Activated naive CD8-positive, alpha-beta T cell treated with anti-CD3 and anti-CD28 coated beads, Interleukin-2, amount 10 ng/mL, durations not matched to agents 7 days and 5 days (primary cell): Measurements from ENCODE around the gene RPS14. TPM values are rescaled to one million over a fixed set of nuclear protein-coding genes. Genes with fewer than 3 reads are reported as not detected.
"Not testable (repeated sequence)": the region's sequence is repeated elsewhere in the genome, so short reads cannot be mapped to it uniquely, and the experiment has no call there.

Experiments
- ATAC-seq: fragments of 150-1000 bp; cut with Tn5 transposase; one replicate; pipeline ENCODE4 v1.10.0; 2021; ENCODE audit warnings: low read depth, moderate library complexity
- POLR2A ChIA-PET: fragments of 350-600 bp; sonication (Branson Sonifier 250); formaldehyde crosslinking; loops from one replicate; lab custom pipeline; 2021; ENCODE audit warnings: antibody characterized with exemption; lab: Charles Lee
- DNase-seq: peaks from one replicate; pipeline ENCODE4 v3.0.0; 2021
- H3K27ac Mint-ChIP-seq: one replicate; pipeline ENCODE4 v1.8.0; 2022; ENCODE audit warnings: mild to moderate bottlenecking, mixed read lengths
- H3K27me3 Mint-ChIP-seq: one replicate; pipeline ENCODE4 v1.8.0; 2022; ENCODE audit warnings: mild to moderate bottlenecking, moderate library complexity, mixed read lengths
- H3K36me3 Mint-ChIP-seq: one replicate; pipeline ENCODE4 v1.8.0; 2021; ENCODE audit warnings: mild to moderate bottlenecking, mixed read lengths
- H3K4me1 Mint-ChIP-seq: one replicate; pipeline ENCODE4 v1.8.0; 2021; ENCODE audit warnings: mixed read lengths
- H3K4me3 Mint-ChIP-seq: one replicate; pipeline ENCODE4 v1.8.0; 2022; ENCODE audit warnings: mild to moderate bottlenecking, moderate library complexity, mixed read lengths
- H3K9me3 Mint-ChIP-seq: one replicate; pipeline ENCODE4 v1.8.0; 2021; ENCODE audit warnings: mixed read lengths
- total RNA-seq, 2 experiments: library from RNA; stranded (reverse); gene quantifications; one replicate each; pipeline ENCODE4 v1.2.3, GENCODE V29; 2021

The RPS14 gene
- total RNA-seq, 2 experiments from 2014 or later: 2,811 to 2,872 TPM

DNA sequence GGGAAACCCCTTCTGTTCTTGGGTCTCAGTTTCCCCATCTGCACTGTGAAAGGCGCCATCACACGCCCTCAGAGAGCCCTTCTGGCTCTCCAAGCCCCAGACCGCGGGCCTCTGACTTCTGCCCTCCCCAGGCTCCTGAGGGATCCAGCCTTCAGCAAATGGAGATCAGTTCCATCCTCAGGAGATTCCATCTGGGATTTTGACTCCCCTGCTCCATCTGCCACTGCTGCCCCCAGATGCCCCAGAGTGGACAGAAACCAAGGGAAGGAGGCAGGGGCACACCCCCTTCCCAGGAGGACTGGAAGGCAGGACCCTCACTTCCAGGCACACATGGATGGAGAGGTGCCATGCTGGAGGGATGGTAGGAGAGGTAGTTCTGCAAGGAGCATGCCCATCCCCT lies 18.7 kb upstream of the RPS14 start:
- H3K36me3 Mint-ChIP-seq: no peaks in the 10 kb centered on the region
- no peaks in the 10 kb centered on the region for H3K27me3 Mint-ChIP-seq
- POLR2A ChIA-PET: no interaction called here
- DNase-seq (no peak), ATAC-seq (no peak)
- no peaks in the 10 kb centered on the region for H3K9me3 Mint-ChIP-seq
- H3K4me3 Mint-ChIP-seq: no peak overlapping the region
- H3K4me1 Mint-ChIP-seq: no peaks in the 10 kb centered on the region
- no peak overlapping the region for H3K27ac Mint-ChIP-seq

DNA sequence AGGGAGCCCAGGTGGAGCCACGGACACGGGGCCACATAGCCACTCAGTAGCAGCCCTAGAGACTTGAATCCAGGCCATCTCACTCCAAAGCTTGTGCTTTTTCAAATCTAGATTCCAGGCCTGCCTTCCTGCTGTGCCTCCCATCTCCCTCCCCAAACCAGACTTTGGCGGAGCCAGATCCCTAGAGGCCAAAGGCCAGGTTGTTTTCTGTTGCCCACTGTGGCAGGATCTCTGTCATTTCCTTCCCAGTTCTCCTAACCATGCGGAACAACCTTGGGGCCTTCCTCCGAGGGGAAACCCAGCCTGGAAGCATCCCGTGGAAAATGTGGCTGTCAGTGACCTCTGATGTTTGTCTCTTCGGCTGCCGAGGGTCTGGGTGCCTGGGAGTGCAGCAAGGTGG lies 16.4 kb upstream of the RPS14 start:
- H3K27ac Mint-ChIP-seq: no peak overlapping the region
- no peak for ATAC-seq
- no peaks in the 10 kb centered on the region for H3K9me3 Mint-ChIP-seq
- no peak for DNase-seq
- H3K4me3 Mint-ChIP-seq: no peak overlapping the region
- H3K36me3 Mint-ChIP-seq: no peaks in the 10 kb centered on the region
- peaks cover 2% of the 10 kb centered on the region for H3K27me3 Mint-ChIP-seq
- H3K4me1 Mint-ChIP-seq: peaks cover 6% of the 10 kb centered on the region
- POLR2A ChIA-PET: no interaction called here

DNA sequence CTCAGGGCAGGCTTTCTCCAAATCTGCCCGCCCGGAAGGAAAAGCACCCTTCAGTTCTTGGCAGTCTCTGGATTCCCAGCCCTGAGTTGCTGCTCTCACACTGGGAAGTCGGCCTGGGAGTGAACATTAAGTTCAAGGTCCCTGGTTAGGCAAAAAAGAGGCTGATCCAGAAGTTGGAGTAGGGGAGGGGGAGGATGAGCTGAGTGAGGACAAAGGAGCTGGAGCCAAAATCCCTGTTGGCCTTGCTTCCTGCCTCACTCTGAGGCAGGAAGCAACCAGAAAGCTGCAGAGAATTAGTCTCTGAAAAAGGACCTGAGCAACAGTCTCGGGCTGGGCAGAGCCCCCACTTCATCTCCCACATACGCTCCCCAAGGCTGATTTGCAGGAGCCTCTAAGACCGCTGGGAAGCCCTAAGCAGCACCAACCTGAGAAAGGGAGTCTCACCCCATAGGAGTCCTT lies 15.0 kb upstream of the RPS14 start:
- DNase-seq: no peak
- Mint-ChIP-seq H3K9me3 (no peaks in the 10 kb centered on the region), H3K4me3 (no peak overlapping the region), H3K27me3 (peaks cover 2% of the 10 kb centered on the region), H3K27ac (no peak overlapping the region), H3K4me1 (peaks cover 15% of the 10 kb centered on the region), H3K36me3 (no peaks in the 10 kb centered on the region)
- POLR2A ChIA-PET: no interaction called here
- no peak for ATAC-seq

DNA sequence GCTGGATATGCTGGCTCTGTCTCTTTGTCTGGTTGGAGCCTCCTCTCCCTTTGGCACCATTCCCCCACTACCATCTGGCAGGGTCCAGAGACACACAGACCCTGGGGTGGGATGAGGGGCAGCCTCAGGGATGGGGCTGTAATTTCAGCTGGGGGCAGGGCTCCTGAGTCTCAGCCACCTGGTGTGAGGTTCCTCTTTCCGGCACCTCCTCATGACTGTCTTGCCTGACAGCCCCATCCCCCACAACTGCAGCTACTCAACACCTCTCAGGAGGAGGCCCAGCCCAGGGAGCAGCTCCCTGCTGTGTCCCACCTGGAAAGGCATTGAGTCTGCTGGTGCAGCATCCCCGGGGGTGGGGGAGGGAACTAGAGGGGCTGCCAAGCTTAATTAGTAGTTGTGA lies 11.7 kb upstream of the RPS14 start:
- Mint-ChIP-seq H3K27ac (peak overlapping the region; percentile 82), H3K4me1 (peaks cover 37% of the 10 kb centered on the region), H3K36me3 (no peaks in the 10 kb centered on the region), H3K9me3 (no peaks in the 10 kb centered on the region), H3K27me3 (peaks cover 2% of the 10 kb centered on the region), H3K4me3 (no peak overlapping the region)
- POLR2A ChIA-PET: interaction anchor here (0.9 to 1.0 kb wide), 2 partner anchors 11 to 12 kb away, joined by 3 read pairs; no protein-coding TSS in a partner anchor
- peak; percentile 51 for DNase-seq
- peak; percentile 50 for ATAC-seq

DNA sequence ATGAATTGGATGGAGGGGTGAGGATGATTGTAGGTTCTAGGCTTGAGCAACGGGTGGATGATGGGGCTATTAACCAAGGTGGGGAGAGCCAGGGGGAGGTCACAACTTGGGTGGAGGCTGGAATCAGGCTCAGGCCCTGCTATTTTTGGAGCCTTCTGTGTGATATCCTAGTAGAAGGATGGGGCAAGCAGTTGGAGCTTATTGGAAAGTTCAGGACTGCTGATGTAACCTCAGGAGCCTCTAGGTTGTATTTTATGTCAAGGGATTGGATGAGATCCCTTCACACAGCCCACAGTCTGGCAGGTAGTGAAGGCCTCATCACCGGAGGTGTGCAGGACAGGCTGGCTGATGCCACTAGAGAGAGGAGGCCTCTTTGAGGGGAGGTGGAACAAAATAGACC lies 11.2 kb upstream of the RPS14 start:
- Mint-ChIP-seq H3K4me1 (peaks cover 37% of the 10 kb centered on the region), H3K36me3 (no peaks in the 10 kb centered on the region), H3K4me3 (no peak overlapping the region), H3K27me3 (peaks cover 2% of the 10 kb centered on the region), H3K9me3 (no peaks in the 10 kb centered on the region), H3K27ac (peak overlapping the region; percentile 82)
- ATAC-seq (no peak), DNase-seq (no peak)
- POLR2A ChIA-PET: interaction anchor here (0.6 to 1.0 kb wide), 3 partner anchors 10 to 102 kb away, joined by 3 read pairs; no protein-coding TSS in a partner anchor

DNA sequence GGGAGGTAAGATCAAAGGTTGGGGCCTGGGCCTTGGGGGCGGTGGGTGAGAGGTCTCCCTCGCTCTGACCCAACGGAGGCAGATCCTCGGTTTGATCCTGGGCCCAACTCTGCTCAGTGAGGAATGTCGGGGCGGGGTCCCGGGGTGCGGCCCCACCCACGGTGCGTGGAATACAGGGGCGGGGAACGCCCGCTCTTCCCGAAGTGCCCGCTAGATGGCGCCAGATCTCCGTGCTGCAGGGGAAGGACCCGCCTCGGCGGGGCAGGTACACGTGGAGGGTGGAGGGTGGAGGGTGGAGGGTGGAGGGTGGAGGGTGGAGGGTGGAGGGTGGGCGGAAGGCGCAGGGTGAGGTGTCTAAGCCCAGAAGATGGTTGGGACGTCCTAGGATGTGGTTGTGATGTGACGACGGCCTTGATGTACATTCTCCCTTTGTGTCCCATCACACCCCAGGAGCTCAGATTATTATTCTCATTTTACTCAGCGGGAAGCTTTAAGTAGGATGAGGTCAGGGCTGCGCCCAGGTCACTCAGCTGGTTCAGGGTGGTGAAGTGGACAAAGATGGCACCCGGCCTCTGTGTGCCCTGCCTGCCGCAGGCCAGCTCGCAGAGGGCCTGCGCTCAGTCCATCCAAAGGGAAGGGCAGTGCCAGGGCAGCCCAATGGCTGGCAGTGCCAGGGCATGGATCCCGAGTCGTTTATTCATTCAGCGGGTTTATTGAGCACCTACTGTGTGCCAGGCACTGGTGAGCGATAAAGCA lies 9.4 kb upstream of the RPS14 start:
- POLR2A ChIA-PET: interaction anchor here (1.0 to 3.5 kb wide), 4 partner anchors 9 to 388 kb away, joined by 3 to 14 read pairs (median 8); partner anchors contain the start of genes IRGM, RBM22 and RPS14
- H3K4me3 Mint-ChIP-seq: peak overlapping the region; percentile 43
- no peaks in the 10 kb centered on the region for H3K36me3 Mint-ChIP-seq
- DNase-seq (peak; percentile 91), ATAC-seq (peak; percentile 78)
- peaks cover 2% of the 10 kb centered on the region for H3K27me3 Mint-ChIP-seq
- H3K9me3 Mint-ChIP-seq: no peaks in the 10 kb centered on the region
- peaks cover 37% of the 10 kb centered on the region for H3K4me1 Mint-ChIP-seq
- H3K27ac Mint-ChIP-seq: peak overlapping the region; percentile 86

DNA sequence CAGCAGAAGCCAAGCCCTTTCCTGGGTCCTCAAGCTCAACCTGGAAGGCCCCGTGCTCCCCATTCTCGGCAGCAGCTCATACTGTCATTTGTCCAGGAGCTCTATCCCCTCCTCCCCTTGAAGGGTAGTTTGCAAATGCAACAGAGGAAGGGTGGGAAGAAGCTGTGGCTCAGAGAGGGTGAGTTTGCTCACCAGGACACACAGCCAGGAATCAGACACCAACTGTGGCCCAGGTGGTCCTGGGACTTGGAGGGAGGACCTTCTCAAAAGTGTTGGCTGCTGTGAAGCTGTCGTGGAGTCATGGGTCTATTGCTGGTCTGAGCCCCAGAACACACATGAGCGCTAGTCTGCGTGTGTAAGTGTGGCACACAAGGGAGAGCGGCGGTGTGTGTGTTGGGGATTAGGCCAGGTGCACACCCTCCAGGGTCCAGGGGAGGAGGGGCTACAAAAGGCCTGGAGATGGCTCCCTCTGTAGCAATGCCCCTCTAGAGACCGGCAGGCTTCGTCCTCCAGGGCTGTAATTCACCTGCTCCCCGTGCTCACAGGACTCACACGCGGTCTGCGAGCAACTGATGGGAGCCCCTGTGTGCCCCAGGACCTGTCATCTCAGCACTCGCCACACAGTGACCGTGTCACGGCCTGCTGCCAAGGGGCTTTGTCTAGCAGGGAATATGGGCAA lies 8.2 kb upstream of the RPS14 start:
- ATAC-seq (no peak), DNase-seq (peak; percentile 40)
- Mint-ChIP-seq H3K27ac (peak overlapping the region; percentile 86), H3K4me1 (peaks cover 37% of the 10 kb centered on the region), H3K4me3 (peak overlapping the region; percentile 78), H3K9me3 (no peaks in the 10 kb centered on the region), H3K36me3 (no peaks in the 10 kb centered on the region), H3K27me3 (peaks cover 2% of the 10 kb centered on the region)
- POLR2A ChIA-PET: interaction anchor here (0.6 to 3.5 kb wide), 6 partner anchors 8 to 766 kb away, joined by 3 to 14 read pairs (median 6); partner anchors contain the start of genes CCDC69, CD74, IRGM and RBM22

DNA sequence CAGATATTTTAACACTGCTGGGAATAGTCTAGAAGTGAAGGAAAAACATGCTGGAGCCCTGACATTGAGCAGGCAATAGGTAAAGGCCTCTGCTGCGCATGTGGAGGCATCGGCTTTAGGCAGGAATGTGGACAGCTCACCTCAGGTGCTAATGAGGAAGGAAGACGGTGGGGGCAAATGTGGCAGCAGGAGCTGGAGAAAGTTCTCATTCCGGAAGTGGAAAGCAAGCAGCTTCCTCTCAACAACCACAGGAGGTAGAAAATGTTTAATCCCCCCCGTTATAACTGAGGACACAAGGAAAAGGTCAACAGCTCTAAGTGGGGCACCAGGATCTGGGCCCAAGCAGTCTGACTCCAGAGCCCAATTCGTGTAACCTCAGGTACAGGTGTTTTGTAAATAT lies 7.6 kb upstream of the RPS14 start:
- POLR2A ChIA-PET: interaction anchor here (1.2 to 3.5 kb wide), 4 partner anchors 45 to 766 kb away, joined by 3 to 14 read pairs (median 6); partner anchors contain the start of genes CCDC69, CD74, IRGM and RBM22
- Mint-ChIP-seq H3K4me3 (peak overlapping the region; percentile 78), H3K36me3 (no peaks in the 10 kb centered on the region), H3K9me3 (no peaks in the 10 kb centered on the region), H3K27ac (peak overlapping the region; percentile 86), H3K4me1 (peaks cover 37% of the 10 kb centered on the region), H3K27me3 (peaks cover 2% of the 10 kb centered on the region)
- no peak for DNase-seq
- no peak for ATAC-seq

DNA sequence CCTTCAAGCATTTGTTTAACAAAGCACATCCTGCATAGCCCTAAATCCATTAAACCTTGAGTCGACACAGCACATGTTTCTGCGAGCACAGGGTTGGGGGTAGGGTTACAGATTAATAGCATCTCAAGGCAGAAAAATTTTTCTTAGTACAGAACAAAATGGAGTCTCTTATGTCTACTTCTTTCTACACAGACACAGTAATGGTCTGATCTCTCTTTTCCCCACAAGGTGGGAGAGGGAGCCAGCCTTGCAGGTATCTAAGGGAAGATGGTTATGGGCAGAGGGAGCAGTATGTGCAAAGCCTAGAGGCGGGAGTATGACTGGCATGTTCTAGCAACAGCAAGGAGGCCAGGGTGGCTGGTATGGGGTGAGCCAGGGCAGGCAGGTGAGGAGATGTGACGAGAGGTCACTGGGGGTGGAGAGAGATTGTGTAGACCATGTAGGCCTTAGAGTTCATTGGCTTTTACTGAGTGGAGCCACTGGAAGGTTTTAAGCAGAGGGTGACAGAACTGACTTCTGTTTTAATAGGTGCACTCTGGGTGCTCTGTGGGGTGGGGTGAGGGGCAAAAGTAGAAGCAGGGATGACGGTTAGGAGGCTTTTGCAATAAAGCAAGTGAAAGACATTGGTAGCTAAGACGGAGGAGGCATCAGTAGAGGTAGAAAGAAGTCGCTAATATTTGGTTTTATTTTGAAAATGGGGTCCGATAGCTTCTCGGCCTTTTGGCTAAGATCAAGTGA lies 5.1 kb upstream of the RPS14 start:
- peaks cover 25% of the 10 kb centered on the region for H3K4me1 Mint-ChIP-seq
- no peak overlapping the region for H3K4me3 Mint-ChIP-seq
- DNase-seq: no peak
- no peaks in the 10 kb centered on the region for H3K9me3 Mint-ChIP-seq
- no peak overlapping the region for H3K27ac Mint-ChIP-seq
- POLR2A ChIA-PET: interaction anchor here (0.6 kb wide), 1 partner anchor 693 kb away, joined by 5 read pairs; no protein-coding TSS in a partner anchor
- H3K36me3 Mint-ChIP-seq: no peaks in the 10 kb centered on the region
- H3K27me3 Mint-ChIP-seq: no peaks in the 10 kb centered on the region
- ATAC-seq: no peak

DNA sequence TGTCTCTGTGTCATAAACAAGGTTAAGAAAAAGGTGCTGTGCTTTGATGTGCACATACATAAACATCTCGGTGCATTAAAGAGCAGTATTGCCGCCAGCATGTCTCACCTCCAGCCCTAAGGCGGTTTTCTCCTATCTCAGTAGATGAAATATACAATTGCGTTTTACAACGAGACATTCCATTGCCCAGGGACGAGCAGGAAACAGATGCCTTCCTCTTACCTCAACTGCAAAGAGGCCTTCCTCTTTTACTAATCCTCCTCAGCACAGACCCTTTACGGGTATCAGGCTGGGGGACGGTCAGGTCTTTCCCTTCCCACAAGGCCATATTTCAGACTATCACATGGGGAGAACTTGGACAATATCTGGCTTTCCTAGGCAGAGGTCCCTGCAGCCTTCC lies 4.5 kb upstream of the RPS14 start:
- not testable (repeated sequence) for H3K36me3 Mint-ChIP-seq, ATAC-seq, H3K4me3 Mint-ChIP-seq

DNA sequence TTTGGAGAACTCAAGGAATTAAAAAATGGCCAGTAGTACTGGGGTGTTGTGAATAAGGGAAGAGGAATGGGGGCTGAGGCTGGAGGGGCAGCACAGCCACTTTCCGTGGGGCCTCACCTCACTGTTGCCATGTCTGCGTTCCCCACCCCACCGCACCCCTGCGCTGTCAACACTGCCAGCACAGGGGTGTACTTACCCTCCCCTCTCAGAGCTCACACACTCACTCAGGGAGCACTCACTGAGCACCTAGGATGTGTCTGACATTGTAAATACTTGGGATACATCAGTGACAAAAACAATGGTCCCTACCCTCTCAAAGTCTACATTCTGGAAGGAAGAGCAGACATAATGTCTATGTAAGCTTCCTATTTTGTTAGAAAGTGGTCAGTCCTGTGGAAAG lies 3.4 kb upstream of the RPS14 start:
- Mint-ChIP-seq H3K4me3 (no peak overlapping the region), H3K27ac (no peak overlapping the region), H3K36me3 (peaks cover 11% of the 10 kb centered on the region), H3K4me1 (peaks cover 23% of the 10 kb centered on the region), H3K27me3 (no peaks in the 10 kb centered on the region), H3K9me3 (no peaks in the 10 kb centered on the region)
- POLR2A ChIA-PET: no interaction called here
- DNase-seq: no peak
- ATAC-seq: no peak

More for the DNA sequence above, 4.5 kb upstream of the RPS14 start:
- H3K4me1 Mint-ChIP-seq: peaks cover 18% of the 10 kb centered on the region
- DNase-seq, H3K9me3 Mint-ChIP-seq, H3K27me3 Mint-ChIP-seq, H3K27ac Mint-ChIP-seq, POLR2A ChIA-PET: not testable (repeated sequence)

DNA sequence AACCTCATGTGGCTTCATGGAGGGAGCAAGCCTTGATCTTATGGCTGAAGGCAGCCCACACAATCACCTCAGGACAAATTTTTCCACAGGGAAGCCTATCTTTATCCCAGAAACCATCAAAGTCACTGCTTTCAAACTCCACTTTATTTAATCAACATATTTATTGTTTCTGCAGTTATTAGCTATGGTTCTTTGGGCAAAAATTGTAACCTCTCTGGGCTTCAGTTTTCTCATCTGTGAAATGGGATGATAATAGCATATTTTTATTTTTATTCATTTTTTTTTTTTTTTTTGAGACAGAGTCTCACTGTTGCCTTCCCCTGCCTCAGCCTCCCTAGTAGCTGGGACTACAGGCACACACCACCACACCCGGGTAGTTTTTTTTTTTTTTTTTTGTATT lies 2.1 kb upstream of the RPS14 start:
- Mint-ChIP-seq H3K4me1 (peaks cover 19% of the 10 kb centered on the region), H3K36me3 (peaks cover 17% of the 10 kb centered on the region), H3K27ac (no peak overlapping the region), H3K27me3 (no peaks in the 10 kb centered on the region), H3K4me3 (no peak overlapping the region), H3K9me3 (no peaks in the 10 kb centered on the region)
- ATAC-seq (no peak), DNase-seq (no peak)
- POLR2A ChIA-PET: interaction anchor here (0.8 kb wide), 1 partner anchor 249 kb away, joined by 3 read pairs; the partner anchor contains the start of gene RBM22
